Loucy (cell line): ENCODE data around the gene FZR1.

Experiments used
- CTCF ChIP-seq: fragments of 200-600 bp; sonication (generic); conservative IDR thresholded peaks from 2 replicates; pipeline ENCODE4 v1.5.1; 2014; ENCODE audit warnings: mild to moderate bottlenecking, antibody characterized with exemption, low read length
- EZH2phosphoT487 ChIP-seq: fragments of 200-600 bp; IDR thresholded peaks from 2 replicates; pipeline ENCODE4 v1.6.1; 2018; ENCODE audit warnings: antibody characterized with exemption, mild to moderate bottlenecking, moderate library complexity, borderline replicate concordance

GRCh38 chr19:3550947-3551791 is 45.1 kb downstream of the FZR1 start:
- TF ChIP-seq CTCF (no peak), EZH2phosphoT487 (no peak)
